Measurements from ENCODE around the gene ORC5. TPM values are rescaled to one million over a fixed set of nuclear protein-coding genes. Genes with fewer than 3 reads are reported as not detected.

ORC5 gene
- polyA plus RNA-seq, 2 of the 4 experiments (the other 2 are of a cell fraction), result 17.8 to 28.4 TPM

GRCh38 chr7:104255194-104255593 is 47.4 kb upstream of the ORC5 start:
- TF ChIP-seq RARB (CRISPR knock-in tag; IDR thresholded peaks at IDR 0.05) (no peak), CBX8 (IDR thresholded peaks at IDR 0.05) (no peak), EP300 (IDR thresholded peaks at IDR 0.05) (no peak), CBX2 (IDR thresholded peaks at IDR 0.05; ENCODE audit: borderline replicate concordance, low read depth) (no peak), HMGXB4 (CRISPR knock-in tag; IDR thresholded peaks at IDR 0.05; ENCODE audit: borderline replicate concordance) (no peak), ATOH8 (CRISPR knock-in tag; IDR thresholded peaks at IDR 0.05; ENCODE audit: low read depth) (no peak), REST (IDR thresholded peaks at IDR 0.05) (no peak), RCOR1 (IDR thresholded peaks at IDR 0.05; ENCODE audit: low read depth, low read length) (no peak), MYC (IDR thresholded peaks at IDR 0.05; ENCODE audit: borderline replicate concordance, low read length) (no peak), CHD2 (IDR thresholded peaks at IDR 0.05; ENCODE audit: low read length, partially characterized antibody) (no peak), NFE2L2 (conservative IDR thresholded peaks at IDR 0.05; ENCODE audit: low read length) (no peak), MAZ (IDR thresholded peaks at IDR 0.05; ENCODE audit: borderline replicate concordance, low read depth, low read length) (no peak), KDM1A (IDR thresholded peaks at IDR 0.05; ENCODE audit: low read depth) (no peak), ZFP36 (IDR thresholded peaks at IDR 0.05; ENCODE audit: borderline replicate concordance, partially characterized antibody) (no peak), JUNB (IDR thresholded peaks at IDR 0.05) (no peak), PHF8 (IDR thresholded peaks at IDR 0.05; ENCODE audit: borderline replicate concordance, low read depth) (no peak), HES2 (IDR thresholded peaks at IDR 0.05) (no peak), TFCP2L1 (CRISPR knock-in tag; IDR thresholded peaks at IDR 0.05) (no peak)
- no peak overlapping the region for H3K4me2 ChIP-seq
- CTCF ChIA-PET, result interaction anchor here (1.6 kb wide), 1 partner anchor 24 kb away, joined by 5 read pairs; no protein-coding TSS in a partner anchor
- H3K4me3 ChIP-seq, result no peak overlapping the region
- H3K4me1 ChIP-seq, result no peaks in the 10 kb centered on the region
- WGBS (ENCODE audit: missing lambda C conversion rate), result 16% methylated on average over 4 of the region's 4 CpGs
- POLR2A ChIA-PET, result no interaction called here
- FAIRE-seq (no peak), DNase-seq (ENCODE audit: low read depth in 1 of 2, low spot score in 1 of 2) (no peak), ATAC-seq (no peak)
- H3K9me3 ChIP-seq, result no peaks in the 10 kb centered on the region
- H3K27ac ChIP-seq, result no peak overlapping the region

GRCh38 chr7:104254696-104255095 is 46.9 kb upstream of the ORC5 start:
- ATAC-seq, result no peak
- no peak for DNase-seq (ENCODE audit: low read depth in 1 of 2, low spot score in 1 of 2)
- Histone ChIP-seq H3K4me1 (no peaks in the 10 kb centered on the region), H3K9me3 (no peaks in the 10 kb centered on the region), H3K27ac (no peak overlapping the region), H3K4me3 (no peak overlapping the region), H3K4me2 (no peak overlapping the region)
- FAIRE-seq, result no peak
- POLR2A ChIA-PET, result no interaction called here
- TF ChIP-seq GATA3 (IDR thresholded peaks at IDR 0.05; ENCODE audit: borderline replicate concordance) (no peak), NR3C1 (IDR thresholded peaks at IDR 0.05) (no peak), CBX2 (IDR thresholded peaks at IDR 0.05; ENCODE audit: borderline replicate concordance, low read depth) (no peak), HES2 (IDR thresholded peaks at IDR 0.05) (no peak), ZNF302 (CRISPR knock-in tag; IDR thresholded peaks at IDR 0.05) (no peak), MAZ (IDR thresholded peaks at IDR 0.05; ENCODE audit: borderline replicate concordance, low read depth, low read length) (no peak)
- CTCF ChIA-PET, result interaction anchor here (1.6 kb wide), 1 partner anchor 23 kb away, joined by 5 read pairs; no protein-coding TSS in a partner anchor
- 13% methylated on average over 1 of the region's 1 CpG for WGBS (ENCODE audit: missing lambda C conversion rate)
